ENCODE measurements around the gene IL17B. TPM values are rescaled to one million over a fixed set of nuclear protein-coding genes. Genes with fewer than 3 reads are reported as not detected.

IL17B gene
- total RNA-seq, 1 experiment from 2014 or later: not detected

DNA sequence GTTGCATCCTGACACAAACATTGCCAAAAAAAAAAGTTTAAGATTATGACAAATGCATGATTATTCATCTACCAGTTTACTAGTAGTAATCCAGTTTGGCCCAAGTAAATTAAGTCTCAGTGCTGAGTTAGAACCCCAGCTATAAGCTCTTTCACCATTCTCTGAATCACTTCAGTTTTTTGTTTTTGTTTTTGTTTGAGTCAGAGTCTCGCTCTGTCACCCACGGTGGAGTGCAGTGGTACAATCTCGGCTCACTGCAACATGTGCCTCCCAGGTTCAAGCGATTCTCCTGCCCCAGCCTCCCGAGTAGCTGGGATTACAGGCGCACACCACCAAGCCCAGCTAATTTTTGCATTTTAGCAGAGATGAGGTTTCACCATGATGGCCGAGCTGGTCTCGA lies 22.7 kb downstream of the IL17B start:
- POLR2A ChIA-PET: interaction anchor here (2.1 kb wide), 1 partner anchor 10 kb away, joined by 42 read pairs; the partner anchor contains the start of gene GRPEL2
- H3K27me3 Mint-ChIP-seq (ENCODE audit: insufficient read depth, unreplicated experiment): no peaks in the 10 kb centered on the region
- H3K36me3 Mint-ChIP-seq (ENCODE audit: insufficient read depth, unreplicated experiment): peaks cover 39% of the 10 kb centered on the region
- no peaks in the 10 kb centered on the region for H3K4me1 Mint-ChIP-seq (ENCODE audit: low read depth, unreplicated experiment)
- DNase-seq: no peak
- Histone ChIP-seq H3K4me1 (peaks cover 6% of the 10 kb centered on the region), H3K4me3 (ENCODE audit: low read depth, low read length) (no peak overlapping the region), H3K9me3 (no peaks in the 10 kb centered on the region), H3K27me3 (replicated peaks; ENCODE audit: control insufficient read depth, insufficient read depth, low read length) (no peaks in the 10 kb centered on the region), H3K36me3 (ENCODE audit: control insufficient read depth, insufficient read depth, low read length) (no peaks in the 10 kb centered on the region)
- intact Hi-C loops (cut with micrococcal nuclease; ENCODE audit: unreplicated experiment): no loop called here
- CTCF ChIA-PET: interaction anchor here (1.3 kb wide), 1 partner anchor 11 kb away, joined by 7 read pairs; no protein-coding TSS in a partner anchor
- H3K27ac Mint-ChIP-seq (ENCODE audit: unreplicated experiment): no peak overlapping the region
- no peaks in the 10 kb centered on the region for H3K9me3 Mint-ChIP-seq (ENCODE audit: unreplicated experiment)
- TF ChIP-seq, protein P1, sequence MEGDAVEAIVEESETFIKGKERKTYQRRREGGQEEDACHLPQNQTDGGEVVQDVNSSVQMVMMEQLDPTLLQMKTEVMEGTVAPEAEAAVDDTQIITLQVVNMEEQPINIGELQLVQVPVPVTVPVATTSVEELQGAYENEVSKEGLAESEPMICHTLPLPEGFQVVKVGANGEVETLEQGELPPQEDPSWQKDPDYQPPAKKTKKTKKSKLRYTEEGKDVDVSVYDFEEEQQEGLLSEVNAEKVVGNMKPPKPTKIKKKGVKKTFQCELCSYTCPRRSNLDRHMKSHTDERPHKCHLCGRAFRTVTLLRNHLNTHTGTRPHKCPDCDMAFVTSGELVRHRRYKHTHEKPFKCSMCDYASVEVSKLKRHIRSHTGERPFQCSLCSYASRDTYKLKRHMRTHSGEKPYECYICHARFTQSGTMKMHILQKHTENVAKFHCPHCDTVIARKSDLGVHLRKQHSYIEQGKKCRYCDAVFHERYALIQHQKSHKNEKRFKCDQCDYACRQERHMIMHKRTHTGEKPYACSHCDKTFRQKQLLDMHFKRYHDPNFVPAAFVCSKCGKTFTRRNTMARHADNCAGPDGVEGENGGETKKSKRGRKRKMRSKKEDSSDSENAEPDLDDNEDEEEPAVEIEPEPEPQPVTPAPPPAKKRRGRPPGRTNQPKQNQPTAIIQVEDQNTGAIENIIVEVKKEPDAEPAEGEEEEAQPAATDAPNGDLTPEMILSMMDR (IDR thresholded peaks at IDR 0.05; ENCODE audit: insufficient read depth in 1 of 2, low read depth in 1 of 2, low read length in 1 of 2, severe bottlenecking in 1 of 2, unreplicated experiment in 1 of 2): no peak
- BruUV-seq (replicated peaks): no TSS peak
- H3K4me3 Mint-ChIP-seq (ENCODE audit: unreplicated experiment): no peak overlapping the region

DNA sequence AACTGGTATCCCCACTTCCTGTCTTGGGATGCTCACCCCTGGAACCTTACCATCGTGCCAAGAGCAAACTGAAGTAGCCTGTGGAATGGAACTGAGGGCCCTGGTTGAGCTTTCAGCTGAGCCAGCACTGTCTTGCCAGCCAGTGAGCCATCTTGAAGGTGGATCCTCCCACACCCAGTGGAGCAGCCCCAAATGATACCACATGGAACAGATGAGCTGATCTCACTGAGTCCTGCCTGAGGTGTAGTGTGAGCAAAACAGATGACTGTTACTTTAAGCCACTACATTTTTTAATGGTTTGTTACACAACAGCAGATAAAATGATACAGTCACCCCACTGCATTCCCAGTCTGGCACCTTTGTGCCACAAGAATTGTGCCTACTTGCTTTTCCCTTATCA lies 23.4 kb downstream of the IL17B start:
- Mint-ChIP-seq H3K4me3 (ENCODE audit: unreplicated experiment) (no peak overlapping the region), H3K27me3 (ENCODE audit: insufficient read depth, unreplicated experiment) (no peaks in the 10 kb centered on the region), H3K4me1 (ENCODE audit: low read depth, unreplicated experiment) (no peaks in the 10 kb centered on the region), H3K9me3 (ENCODE audit: unreplicated experiment) (no peaks in the 10 kb centered on the region), H3K36me3 (ENCODE audit: insufficient read depth, unreplicated experiment) (peaks cover 46% of the 10 kb centered on the region), H3K27ac (ENCODE audit: unreplicated experiment) (no peak overlapping the region)
- H3K9me3 ChIP-seq: no peaks in the 10 kb centered on the region
- ChIA-PET POLR2A (interaction anchor here (0.6 kb wide), 2 partner anchors 53 to 376 kb away, joined by 3 to 7 read pairs; no protein-coding TSS in a partner anchor), CTCF (interaction anchor here (1.3 kb wide), 1 partner anchor 12 kb away, joined by 7 read pairs; no protein-coding TSS in a partner anchor)
- no TSS peak for BruUV-seq (replicated peaks)
- intact Hi-C loops (cut with micrococcal nuclease; ENCODE audit: unreplicated experiment): no loop called here
- peaks cover 6% of the 10 kb centered on the region for H3K4me1 ChIP-seq
- no peaks in the 10 kb centered on the region for H3K27me3 ChIP-seq (replicated peaks; ENCODE audit: control insufficient read depth, insufficient read depth, low read length)
- peaks cover 2% of the 10 kb centered on the region; the same call in 1 of the 2 replicates for H3K36me3 ChIP-seq (ENCODE audit: control insufficient read depth, insufficient read depth, low read length)
- DNase-seq: no peak
- TF ChIP-seq, protein P1 (IDR thresholded peaks at IDR 0.05; ENCODE audit: insufficient read depth in 1 of 2, low read depth in 1 of 2, low read length in 1 of 2, severe bottlenecking in 1 of 2, unreplicated experiment in 1 of 2): no peak
- H3K4me3 ChIP-seq (ENCODE audit: low read depth, low read length): no peak overlapping the region

DNA sequence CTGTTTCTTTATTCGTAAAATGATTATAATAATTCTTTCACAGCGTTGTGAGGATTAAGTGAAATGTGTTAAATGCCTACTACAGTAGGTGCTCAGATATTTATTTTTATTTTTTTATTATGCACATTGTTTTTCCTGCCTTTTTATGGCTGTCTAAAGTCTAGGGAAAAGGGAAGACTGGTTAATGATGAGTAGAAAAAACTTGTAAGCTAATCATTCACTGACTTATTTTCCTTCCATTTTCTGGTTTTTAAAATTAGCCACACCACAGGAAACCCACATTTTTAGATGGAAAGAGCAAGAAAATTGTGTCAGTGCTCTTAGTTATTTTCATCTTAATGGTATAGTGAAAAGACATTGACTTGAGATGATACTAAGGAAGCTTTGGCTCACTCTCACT lies 25.2 kb downstream of the IL17B start:
- DNase-seq: no peak
- H3K27me3 Mint-ChIP-seq (ENCODE audit: insufficient read depth, unreplicated experiment): no peaks in the 10 kb centered on the region
- POLR2A ChIA-PET: no interaction called here
- H3K9me3 Mint-ChIP-seq (ENCODE audit: unreplicated experiment): no peaks in the 10 kb centered on the region
- TF ChIP-seq, protein P1 (IDR thresholded peaks at IDR 0.05; ENCODE audit: insufficient read depth in 1 of 2, low read depth in 1 of 2, low read length in 1 of 2, severe bottlenecking in 1 of 2, unreplicated experiment in 1 of 2): no peak
- TSS peak; percentile 3 for BruUV-seq (replicated peaks)
- CTCF ChIA-PET: interaction anchor here (1.0 kb wide), 1 partner anchor 37 kb away, joined by 3 read pairs; no protein-coding TSS in a partner anchor
- peaks cover 64% of the 10 kb centered on the region for H3K36me3 Mint-ChIP-seq (ENCODE audit: insufficient read depth, unreplicated experiment)
- H3K27ac Mint-ChIP-seq (ENCODE audit: unreplicated experiment): no peak overlapping the region
- no peaks in the 10 kb centered on the region for H3K4me1 Mint-ChIP-seq (ENCODE audit: low read depth, unreplicated experiment)
- Histone ChIP-seq H3K4me1 (peaks cover 6% of the 10 kb centered on the region), H3K9me3 (no peaks in the 10 kb centered on the region), H3K27me3 (replicated peaks; ENCODE audit: control insufficient read depth, insufficient read depth, low read length) (no peaks in the 10 kb centered on the region), H3K4me3 (ENCODE audit: low read depth, low read length) (no peak overlapping the region), H3K36me3 (ENCODE audit: control insufficient read depth, insufficient read depth, low read length) (peaks cover 2% of the 10 kb centered on the region; the same call in 1 of the 2 replicates)
- intact Hi-C loops (cut with micrococcal nuclease; ENCODE audit: unreplicated experiment): no loop called here
- H3K4me3 Mint-ChIP-seq (ENCODE audit: unreplicated experiment): no peak overlapping the region
